ENCODE data around the gene SLC12A4.
A peak's percentile ranks its signal among the peaks of the same experiment; 100 is the strongest.
"Not testable (repeated sequence)": the region's sequence is repeated elsewhere in the genome, so short reads cannot be mapped to it uniquely, and the experiment has no call there.

SLC12A4 gene

DNA sequence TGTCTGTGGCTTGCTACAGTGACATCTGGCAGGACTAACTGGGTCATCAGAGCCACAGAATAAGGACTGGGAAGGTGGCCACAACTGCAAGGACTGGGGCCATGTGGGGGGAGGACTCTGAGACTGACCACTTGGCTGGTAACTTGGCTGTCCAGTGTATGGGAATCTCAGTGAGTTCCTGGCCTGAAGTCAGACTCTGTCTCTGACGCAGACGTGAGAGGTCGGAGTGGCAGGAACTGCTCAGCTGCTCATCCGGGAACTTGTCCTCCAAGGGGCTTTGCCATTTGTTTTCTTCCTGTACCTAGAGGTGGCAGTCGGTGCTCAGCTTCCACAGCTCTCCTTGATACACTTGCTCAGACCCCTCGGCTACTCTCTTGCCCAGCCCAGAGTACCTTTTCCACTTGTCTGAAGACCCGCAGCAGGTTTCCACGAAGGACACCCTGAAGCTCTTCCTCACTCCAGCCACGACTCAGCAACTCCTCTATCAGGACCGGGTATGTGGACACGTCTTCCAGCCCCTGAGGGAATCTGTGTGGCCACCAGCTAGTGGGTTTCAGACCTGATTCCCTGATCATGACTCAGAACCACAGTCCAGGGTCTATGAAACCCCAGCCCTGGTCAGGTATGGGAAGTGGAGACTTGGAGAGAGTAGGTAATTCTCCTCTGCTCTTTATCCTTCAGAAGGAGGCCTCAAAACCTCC lies 19.2 kb upstream of the SLC12A4 start:
- DNase-seq: no peak

DNA sequence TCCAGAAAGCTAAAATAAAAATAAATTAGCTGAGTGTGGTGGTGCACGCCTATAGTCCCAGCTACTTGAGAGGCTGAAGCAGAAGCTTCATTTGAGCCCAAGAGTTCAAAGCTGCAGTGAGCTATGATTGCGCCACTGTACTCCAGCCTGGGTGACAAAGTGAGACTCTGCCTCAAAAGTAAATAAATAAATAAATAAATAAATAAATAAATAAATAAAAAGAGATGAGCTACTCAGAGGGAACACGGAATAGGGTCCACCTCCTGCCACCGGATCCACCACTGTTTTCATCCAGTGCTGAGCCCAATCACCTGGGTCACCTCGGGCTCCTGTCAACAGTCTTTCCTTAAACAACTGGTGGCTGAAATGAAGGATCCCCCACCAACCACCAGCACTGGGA lies 18.5 kb upstream of the SLC12A4 start:
- DNase-seq: no peak

DNA sequence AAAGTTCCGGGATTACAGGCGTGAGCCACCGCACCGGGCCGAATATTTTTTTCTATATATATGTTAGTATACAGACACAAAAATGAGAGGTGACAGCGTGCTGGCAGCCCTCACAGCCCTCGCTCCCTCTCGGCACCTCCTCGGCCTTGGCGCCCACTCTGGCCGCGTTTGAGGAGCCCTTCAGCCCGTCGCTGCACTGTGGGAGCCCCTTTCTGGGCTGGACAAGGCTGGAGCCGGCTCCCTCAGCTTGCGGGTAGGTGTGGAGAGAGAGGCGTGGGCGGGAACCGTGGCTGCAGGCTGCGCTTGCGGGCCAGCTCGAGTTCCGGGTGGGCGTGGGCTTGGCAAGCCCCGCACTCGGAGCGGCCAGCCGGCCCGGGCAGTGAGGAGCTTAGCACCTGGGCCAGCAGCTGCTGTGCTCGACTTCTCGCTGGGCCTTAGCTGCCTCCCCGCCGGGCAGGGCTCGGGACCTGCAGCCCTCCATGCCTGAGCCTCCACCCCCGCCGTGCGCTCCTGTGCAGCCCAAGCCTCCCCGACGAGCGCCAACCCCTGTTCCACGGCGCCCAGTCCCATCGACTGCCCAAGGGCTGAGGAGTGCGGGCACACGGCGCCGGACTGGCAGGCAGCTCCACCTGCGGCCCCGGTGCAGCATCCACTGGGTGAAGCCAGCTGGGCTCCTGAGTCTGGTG lies 13.7 kb upstream of the SLC12A4 start:
- DNase-seq: no peak

DNA sequence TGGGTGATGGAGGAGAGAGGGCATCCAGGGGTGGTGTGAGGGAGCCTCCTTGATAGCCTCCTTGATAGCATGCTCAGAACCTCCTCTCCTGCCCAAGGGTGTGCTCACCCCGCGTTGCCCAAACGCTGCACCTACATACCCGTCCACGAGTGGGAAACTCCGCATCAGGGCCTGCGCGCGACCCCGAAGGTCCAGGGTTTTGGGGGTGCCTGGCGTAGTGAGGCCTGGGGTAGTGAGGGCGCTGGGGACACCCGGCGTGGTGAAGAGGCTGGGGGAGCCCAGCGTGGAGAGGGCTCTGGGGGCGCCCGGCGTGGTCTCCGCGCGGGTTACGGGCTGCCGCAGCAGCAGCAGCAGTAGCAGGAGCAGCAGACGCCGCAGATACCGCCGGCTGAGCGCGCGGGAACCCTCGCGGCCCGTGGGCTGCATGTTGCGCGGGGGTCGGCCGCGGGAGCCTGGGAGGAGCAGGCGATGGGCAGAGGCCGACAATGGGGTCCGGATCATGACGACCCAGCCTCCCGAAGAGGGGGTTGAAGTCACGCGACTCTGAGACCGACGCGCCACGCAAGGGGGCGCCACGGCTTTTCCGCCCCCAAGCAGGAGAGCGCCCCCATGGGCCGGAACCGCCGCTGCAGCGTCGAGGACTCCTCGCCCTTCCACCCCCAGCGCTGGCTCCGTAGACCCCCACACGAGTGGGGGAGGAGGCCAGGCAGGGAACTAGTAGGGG lies 11.7 kb upstream of the SLC12A4 start, which contains the start of gene DPEP3:
Gene DPEP3 (minus strand): TSS at position 545 of the 724 bp plus-strand sequence. CDS start 119 bp downstream, at position 426.
- no peak for DNase-seq

- DNase-seq: no peak
These were observed 9.2 kb upstream of the SLC12A4 start for GRCh38 chr16:67977469-67978227.

DNA sequence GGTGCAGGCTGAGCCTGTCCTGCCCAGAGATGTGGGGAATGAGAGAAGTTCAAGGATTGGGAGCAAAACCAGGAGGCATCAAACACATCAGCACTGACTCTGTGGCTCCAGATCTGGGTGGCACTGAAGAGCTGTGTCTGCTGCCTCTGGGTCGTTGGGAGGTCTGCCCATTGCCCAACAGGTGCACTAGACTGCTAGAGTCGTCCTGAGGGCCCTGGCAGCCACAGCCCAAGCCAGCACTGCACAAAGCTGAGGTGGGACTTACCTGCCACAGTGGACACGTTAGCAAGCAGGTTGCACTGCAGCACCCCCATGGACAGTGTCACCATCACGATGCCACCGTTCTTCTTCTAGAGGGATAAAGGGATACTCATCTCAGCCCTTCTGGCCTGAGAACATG lies 8.6 kb upstream of the SLC12A4 start:
- no peak for DNase-seq

DNA sequence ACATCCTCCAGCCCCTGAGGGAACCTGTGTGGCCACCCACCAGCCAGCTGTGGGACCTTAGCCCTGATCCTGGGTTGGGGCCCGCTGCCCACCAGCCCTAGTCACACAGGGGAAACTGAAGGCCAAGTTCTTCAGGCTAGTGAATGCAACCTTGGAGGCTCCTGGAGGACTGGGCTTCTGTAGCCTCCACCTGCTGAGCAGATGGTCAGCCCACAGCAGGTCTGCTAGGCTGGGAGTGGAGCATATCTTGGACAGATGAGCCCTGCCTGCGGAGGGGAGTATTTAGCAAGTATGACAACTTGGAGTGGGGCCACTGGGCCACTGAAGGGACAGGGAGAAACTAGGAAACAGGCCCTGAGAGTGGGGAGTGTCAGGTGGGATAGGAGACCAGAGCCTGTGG lies 7.8 kb upstream of the SLC12A4 start:
- DNase-seq: no peak

- DNase-seq: no peak
These were observed 7.1 kb upstream of the SLC12A4 start for GRCh38 chr16:67975321-67976105.

DNA sequence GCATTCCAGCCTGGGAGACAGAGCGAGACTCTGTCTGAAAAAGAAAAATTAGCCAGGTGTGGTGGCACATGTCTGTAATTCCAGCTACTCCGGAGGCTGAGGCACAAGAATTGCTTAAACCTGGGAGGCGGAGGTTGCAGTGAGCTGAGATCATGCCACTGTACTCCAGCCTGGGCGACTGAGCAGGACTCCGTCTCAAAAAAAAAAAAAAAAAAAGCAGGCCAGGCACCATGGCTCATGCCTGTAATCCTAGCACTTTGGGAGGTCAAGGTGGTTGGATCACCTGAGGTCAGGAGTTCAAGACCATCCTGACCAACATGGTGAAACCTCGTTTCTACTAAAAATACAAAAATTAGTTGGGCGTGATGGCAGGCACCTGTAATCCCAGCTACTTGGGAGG lies 3.8 kb upstream of the SLC12A4 start:
- not testable (repeated sequence) for DNase-seq

- DNase-seq: no peak
These were observed 2.7 kb upstream of the SLC12A4 start for GRCh38 chr16:67971111-67971510.

DNA sequence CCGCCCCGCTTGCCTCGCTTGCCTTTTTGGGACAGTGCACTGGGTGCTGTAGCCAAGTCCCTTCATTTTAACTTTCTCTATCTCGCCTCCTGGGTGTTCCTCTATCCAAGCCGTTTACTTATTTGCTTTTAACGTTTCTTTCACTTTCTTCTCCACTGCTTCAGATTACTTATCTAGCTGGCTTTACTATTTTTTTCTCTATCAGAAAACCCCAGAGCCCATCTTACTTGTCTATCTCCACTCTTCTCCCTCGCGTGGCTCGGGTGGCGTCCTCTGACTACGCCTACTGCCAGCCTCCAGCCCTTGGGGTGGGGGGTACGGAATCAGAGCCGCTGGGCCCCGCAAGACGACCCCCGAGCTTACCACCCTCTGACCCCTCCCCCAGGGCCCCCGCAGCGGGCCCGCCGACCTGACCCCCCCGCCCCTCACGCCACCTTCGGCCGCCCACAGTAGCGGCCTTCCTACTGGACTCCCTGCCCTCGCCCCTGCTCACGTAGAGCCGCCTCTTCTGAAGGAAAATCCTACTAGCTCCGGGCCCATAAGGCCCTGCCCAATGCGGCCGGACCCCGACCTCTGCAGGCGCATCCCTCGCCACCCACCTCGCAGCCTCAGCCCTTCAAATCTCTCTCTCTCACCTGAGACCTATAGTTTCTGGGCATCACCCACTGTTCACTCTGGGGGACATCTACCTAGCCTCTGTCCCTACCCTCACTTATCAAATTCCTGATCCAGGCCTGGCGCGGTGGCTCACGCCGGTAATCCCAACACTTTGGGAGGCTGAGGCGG lies 1.0 kb upstream of the SLC12A4 start:
- peak in 1 of 5 experiments; percentile 42 for DNase-seq

- peak in 3 of 5 experiments; percentile 12 to 37 (median 24) for DNase-seq
These were observed 458 bp downstream of the SLC12A4 start for GRCh38 chr16:67967958-67968399.

DNA sequence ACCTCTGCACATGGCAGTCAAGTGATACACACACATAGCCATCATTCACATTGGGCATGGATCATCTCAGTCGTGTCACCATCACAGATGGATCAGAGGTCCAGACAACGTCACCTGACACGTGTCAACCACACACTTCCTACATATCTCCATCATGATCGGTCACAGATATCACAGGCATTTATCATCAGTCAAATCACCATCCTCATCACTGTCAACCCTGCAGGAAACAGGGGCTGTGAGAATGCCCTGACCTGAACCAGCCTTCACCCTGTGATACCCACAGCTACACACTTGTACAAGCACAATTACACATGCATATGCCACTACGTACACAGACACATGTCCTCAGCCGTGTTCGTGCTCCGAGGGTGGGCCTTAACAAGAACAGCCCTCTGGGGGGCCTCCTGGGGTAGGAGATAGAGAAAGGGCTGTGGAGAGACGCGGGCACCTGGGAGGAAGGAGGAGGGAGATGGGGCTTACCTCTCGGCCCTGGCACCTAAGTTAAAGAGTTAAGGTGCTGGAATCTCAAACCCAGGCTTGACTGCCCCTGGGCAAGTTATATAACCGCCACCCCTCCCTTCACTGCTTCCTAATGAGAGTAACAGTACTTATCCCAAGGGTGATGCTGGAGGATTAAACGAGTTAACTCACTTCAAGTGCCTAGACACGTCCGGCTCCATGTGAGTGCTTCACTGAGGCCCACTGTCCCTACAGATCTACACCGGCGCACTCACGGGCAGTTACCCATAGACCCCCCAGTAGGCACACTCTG lies 1.1 kb downstream of the SLC12A4 start:
- DNase-seq: peak in 2 of 5 experiments; percentile 22 to 79

DNA sequence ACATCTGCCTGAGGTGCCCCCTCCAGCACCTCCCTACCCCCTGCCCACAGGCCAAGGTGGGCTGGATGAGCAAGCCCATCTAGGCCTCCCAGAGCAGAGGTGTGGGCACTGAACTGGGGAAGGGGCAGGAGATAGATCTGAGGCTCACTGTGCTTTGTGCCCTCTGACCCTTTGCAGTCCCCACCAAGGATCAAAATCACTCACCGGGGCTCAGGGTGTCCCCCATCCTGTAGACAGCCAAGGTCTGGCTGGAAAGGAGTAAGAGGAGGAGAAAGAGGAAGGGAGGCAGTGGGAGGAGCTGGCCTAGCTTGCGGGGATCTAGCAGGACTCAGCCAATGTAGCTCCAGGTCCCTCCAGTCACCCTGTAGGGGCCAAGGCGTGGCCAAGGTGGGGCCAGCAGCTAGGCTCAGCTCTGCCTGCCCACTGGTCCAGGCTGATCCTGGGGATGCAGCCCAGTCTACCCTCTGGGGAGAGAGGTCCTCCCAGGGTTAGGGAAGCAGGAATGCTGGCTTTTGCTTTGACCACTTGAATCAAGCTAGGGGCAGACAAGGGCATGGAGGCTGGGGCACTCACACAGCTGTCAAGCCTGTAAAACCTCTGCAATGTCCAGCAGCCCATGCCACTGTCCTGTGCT lies 1.8 kb downstream of the SLC12A4 start:
- DNase-seq: no peak

DNA sequence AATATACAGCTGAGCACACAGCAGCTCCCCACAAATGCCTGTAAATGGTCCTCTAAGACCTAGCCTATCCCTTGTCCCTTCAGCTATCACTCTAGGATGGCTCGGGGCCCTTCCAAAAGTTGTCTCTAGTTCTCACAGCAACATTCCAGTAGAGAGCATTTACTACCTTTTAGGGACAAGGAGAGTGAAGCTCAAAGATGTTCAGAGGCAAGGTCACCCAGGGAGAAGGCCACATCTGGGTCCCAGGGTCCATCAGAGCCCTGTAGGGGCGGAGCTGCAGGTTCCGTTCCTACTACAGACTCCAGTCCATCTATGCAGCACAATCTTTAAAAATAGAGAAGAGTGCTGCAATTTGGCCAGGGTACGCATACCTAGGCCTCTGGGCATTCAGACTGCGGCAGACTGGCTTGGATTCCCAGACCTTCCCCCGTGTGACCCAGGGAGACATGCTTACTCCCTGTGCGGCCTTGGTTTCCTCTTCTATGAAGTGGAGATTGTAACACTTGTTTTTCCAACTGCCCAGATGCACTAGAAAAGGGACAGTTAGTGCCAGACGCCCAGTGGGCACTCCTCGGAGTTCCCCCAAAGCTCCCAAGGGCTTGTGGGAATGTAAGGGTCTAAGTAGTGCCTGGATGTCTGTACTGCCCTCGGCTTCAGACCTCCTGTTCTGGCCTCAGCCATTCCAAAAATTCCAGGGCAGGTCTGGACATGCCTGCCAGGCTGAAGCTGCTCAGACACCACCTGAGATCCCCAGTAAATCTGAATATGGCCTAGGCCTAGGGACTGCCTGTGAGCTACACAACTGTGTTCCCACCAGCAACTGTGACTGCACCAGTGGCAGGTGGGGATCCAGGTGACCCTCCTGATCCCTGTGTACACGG lies 2.5 kb downstream of the SLC12A4 start:
- no peak for DNase-seq

GRCh38 chr16:67964477-67965131 lies 3.8 kb downstream of the SLC12A4 start:
- no peak for DNase-seq

DNA sequence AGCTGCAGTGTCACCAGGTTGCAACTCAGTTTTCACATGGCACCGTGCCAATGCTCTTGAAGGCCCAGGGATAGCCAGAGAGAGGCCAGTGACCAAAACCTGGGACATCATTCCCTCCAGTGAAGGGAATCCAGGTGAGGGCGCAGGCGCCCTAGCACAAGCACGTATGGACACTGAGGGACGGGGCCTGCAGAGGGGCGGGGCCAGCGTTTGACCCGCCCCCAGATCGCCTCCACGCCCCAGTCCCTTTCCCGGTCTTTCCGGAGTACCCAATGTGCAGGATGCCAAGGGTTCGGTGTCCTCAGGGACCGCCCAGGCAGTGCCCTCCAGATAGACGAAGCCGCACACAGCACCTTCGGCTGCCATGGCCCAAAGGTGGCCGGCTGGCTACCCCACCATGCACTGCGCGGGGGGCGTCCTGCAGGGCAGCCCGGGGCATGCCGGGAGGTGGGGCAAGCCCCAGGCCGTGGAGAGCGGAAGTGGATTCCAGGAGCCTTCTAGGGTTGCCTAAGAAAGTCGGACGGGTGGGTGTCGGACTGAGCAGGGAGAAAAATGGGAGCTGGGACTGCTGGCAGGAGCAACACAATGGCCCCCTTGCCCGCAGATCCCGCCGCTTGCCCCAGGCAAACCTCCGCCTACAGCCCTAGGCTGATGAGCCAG lies 4.6 kb downstream of the SLC12A4 start:
- no peak for DNase-seq

DNA sequence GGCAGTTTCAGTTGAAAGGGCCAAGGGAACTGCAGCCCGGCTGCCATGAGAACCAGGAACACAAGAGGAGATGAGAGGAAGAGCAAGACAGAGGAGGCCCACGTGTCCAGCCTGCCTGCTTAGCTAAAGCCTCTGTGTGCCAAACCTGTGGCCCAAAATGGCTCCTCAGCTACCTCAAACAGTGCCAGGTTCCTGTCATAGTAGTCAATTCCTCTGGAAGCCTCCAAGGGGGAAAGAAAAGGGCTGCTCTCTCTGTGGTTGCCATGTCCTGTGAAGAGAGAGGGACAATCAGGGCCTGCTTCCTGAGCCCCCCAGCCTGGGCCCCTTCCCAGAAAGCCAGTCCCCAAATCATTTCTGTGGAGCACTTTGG lies 5.2 kb downstream of the SLC12A4 start:
- no peak for DNase-seq
